Fibroblast of the conjunctiva (primary cell): ENCODE measurements around the gene CD72.
"Not testable (repeated sequence)": the region's sequence is repeated elsewhere in the genome, so short reads cannot be mapped to it uniquely, and the experiment has no call there.

Experiments used
- DNase-seq: peaks from one replicate; pipeline ENCODE4 v3.0.0-alpha.2; 2010; ENCODE audit warnings: low read depth

The CD72 gene

GRCh38 chr9:35649431-35650340 lies 31.5 kb upstream of the CD72 start:
- no peak for DNase-seq

GRCh38 chr9:35646533-35647265 lies 28.5 kb upstream of the CD72 start:
- DNase-seq = peak; percentile 77

GRCh38 chr9:35646153-35646532 lies 27.9 kb upstream of the CD72 start:
- no peak for DNase-seq

GRCh38 chr9:35645736-35646135 lies 27.5 kb upstream of the CD72 start:
- not testable (repeated sequence) for DNase-seq

GRCh38 chr9:35643046-35643445 lies 24.8 kb upstream of the CD72 start:
- DNase-seq = no peak

GRCh38 chr9:35641478-35641877 lies 23.3 kb upstream of the CD72 start:
- DNase-seq = not testable (repeated sequence)

GRCh38 chr9:35640431-35640830 lies 22.2 kb upstream of the CD72 start:
- not testable (repeated sequence) for DNase-seq

GRCh38 chr9:35639631-35640030 lies 21.4 kb upstream of the CD72 start:
- DNase-seq = no peak

- not testable (repeated sequence) for DNase-seq
Measured at GRCh38 chr9:35639225-35639624, 21.0 kb upstream of the CD72 start.

- not testable (repeated sequence) for DNase-seq
Measured at GRCh38 chr9:35638751-35639150, 20.5 kb upstream of the CD72 start.

GRCh38 chr9:35637427-35637955 lies 19.3 kb upstream of the CD72 start:
- DNase-seq = not testable (repeated sequence)

- not testable (repeated sequence) for DNase-seq
Measured at GRCh38 chr9:35636877-35637246, 18.6 kb upstream of the CD72 start.

GRCh38 chr9:35636135-35636876 lies 18.1 kb upstream of the CD72 start:
- DNase-seq = no peak

- no peak for DNase-seq
Measured at GRCh38 chr9:35635730-35636129, 17.5 kb upstream of the CD72 start.

GRCh38 chr9:35629597-35629996 lies 11.4 kb upstream of the CD72 start:
- no peak for DNase-seq

GRCh38 chr9:35628389-35628991 lies 10.3 kb upstream of the CD72 start:
- no peak for DNase-seq

- DNase-seq = no peak
Measured at GRCh38 chr9:35627575-35627974, 9.4 kb upstream of the CD72 start.

GRCh38 chr9:35619800-35620158 lies 1.6 kb upstream of the CD72 start:
- no peak for DNase-seq

GRCh38 chr9:35618854-35619799 lies 914 bp upstream of the CD72 start:
- DNase-seq = no peak

GRCh38 chr9:35617548-35617947 lies 665 bp downstream of the CD72 start:
- DNase-seq = no peak
